Muscle layer of duodenum (tissue), 2 donors: ENCODE data around the gene HIVEP2.

Experiments
- H3K27ac ChIP-seq: one replicate; pipeline ENCODE4 v1.7.0; 2013; ENCODE audit warnings: mild to moderate bottlenecking, low read length
- H3K27me3 ChIP-seq: one replicate; pipeline ENCODE4 v1.7.0; 2013; ENCODE audit warnings: low read depth, mild to moderate bottlenecking, control low read depth, low read length
- H3K36me3 ChIP-seq, 2 donors: one replicate each; pipeline ENCODE4 v1.7.0; 2013; ENCODE audit warnings: low read length in 2 of 2, control low read depth in 1 of 2, mild to moderate bottlenecking in 1 of 2; ENCODE audit not compliant: insufficient read depth in 2 of 2, control insufficient read depth in 1 of 2
- H3K4me1 ChIP-seq, 2 donors: one replicate each; pipeline ENCODE4 v1.7.0; 2013; ENCODE audit warnings: low read length in 2 of 2, mild to moderate bottlenecking in 2 of 2, control low read depth in 1 of 2, moderate library complexity in 1 of 2; ENCODE audit not compliant: insufficient read depth in 2 of 2, control insufficient read depth in 1 of 2
- H3K4me3 ChIP-seq, 2 donors: one replicate each; pipeline ENCODE4 v1.7.0; 2013; ENCODE audit warnings: low read length in 2 of 2, low read depth in 1 of 2, mild to moderate bottlenecking in 1 of 2
- H3K9me3 ChIP-seq, 2 donors: one replicate each; pipeline ENCODE4 v1.7.0; 2013; ENCODE audit warnings: low read length in 2 of 2, control low read depth in 1 of 2, mild to moderate bottlenecking in 1 of 2; ENCODE audit not compliant: control insufficient read depth in 1 of 2
- donor health status: healthy.

The HIVEP2 gene

GRCh38 chr6:142787422-142787821 lies 157.6 kb downstream of the HIVEP2 start:
- no peaks in the 10 kb centered on the region for H3K36me3 ChIP-seq
- H3K4me3 ChIP-seq = no peak overlapping the region
- H3K27me3 ChIP-seq = no peaks in the 10 kb centered on the region
- no peaks in the 10 kb centered on the region for H3K9me3 ChIP-seq
- no peaks in the 10 kb centered on the region for H3K4me1 ChIP-seq
- H3K27ac ChIP-seq = no peak overlapping the region

DNA sequence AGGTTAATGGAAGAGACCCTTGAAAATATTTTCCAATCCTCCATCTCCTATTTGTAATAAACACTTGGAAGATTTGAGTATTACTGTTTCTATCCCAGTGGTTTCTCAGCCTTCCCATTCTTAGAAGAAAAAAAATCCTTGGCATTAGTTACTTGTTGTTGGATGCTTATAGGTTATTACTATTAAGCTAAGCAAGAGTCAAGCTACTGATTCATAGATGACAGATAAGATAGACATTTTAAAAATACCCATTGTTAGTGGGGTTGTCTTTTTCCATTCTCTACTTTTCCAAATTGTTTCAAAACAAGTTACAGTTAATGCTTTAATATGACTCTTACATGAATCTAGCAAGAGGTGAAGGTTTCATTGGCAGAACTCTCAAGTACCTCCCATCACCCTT lies 158.5 kb downstream of the HIVEP2 start:
- Histone ChIP-seq H3K4me1 (no peaks in the 10 kb centered on the region), H3K9me3 (no peaks in the 10 kb centered on the region), H3K27ac (no peak overlapping the region), H3K4me3 (no peak overlapping the region), H3K27me3 (no peaks in the 10 kb centered on the region), H3K36me3 (no peaks in the 10 kb centered on the region)

DNA sequence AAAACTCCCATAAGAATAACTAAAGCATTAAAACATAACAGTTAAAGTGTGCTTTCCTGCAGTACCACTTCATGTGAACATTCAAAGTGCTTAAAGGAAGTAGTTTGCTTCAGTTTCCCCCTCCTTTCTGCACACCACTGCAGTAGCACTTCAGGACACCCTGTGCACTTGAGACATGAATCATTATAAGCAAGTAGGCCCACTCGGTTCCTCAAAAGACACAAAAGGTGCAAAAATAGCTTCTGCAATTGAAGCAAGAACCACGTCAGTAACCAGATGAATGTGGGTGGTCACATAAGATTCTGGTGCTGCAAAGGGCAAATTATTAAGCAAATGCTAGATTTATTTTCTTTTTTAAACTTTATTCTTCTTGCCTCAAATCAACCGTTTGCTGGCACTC lies 160.6 kb downstream of the HIVEP2 start:
- no peaks in the 10 kb centered on the region for H3K36me3 ChIP-seq
- no peak overlapping the region for H3K27ac ChIP-seq
- H3K27me3 ChIP-seq = no peaks in the 10 kb centered on the region
- H3K9me3 ChIP-seq = no peaks in the 10 kb centered on the region
- H3K4me1 ChIP-seq = no peaks in the 10 kb centered on the region
- no peak overlapping the region for H3K4me3 ChIP-seq

GRCh38 chr6:142783499-142783898 lies 161.5 kb downstream of the HIVEP2 start:
- no peaks in the 10 kb centered on the region for H3K4me1 ChIP-seq
- H3K36me3 ChIP-seq = no peaks in the 10 kb centered on the region
- H3K27me3 ChIP-seq = no peaks in the 10 kb centered on the region
- no peak overlapping the region for H3K27ac ChIP-seq
- H3K4me3 ChIP-seq = no peak overlapping the region
- H3K9me3 ChIP-seq = no peaks in the 10 kb centered on the region

DNA sequence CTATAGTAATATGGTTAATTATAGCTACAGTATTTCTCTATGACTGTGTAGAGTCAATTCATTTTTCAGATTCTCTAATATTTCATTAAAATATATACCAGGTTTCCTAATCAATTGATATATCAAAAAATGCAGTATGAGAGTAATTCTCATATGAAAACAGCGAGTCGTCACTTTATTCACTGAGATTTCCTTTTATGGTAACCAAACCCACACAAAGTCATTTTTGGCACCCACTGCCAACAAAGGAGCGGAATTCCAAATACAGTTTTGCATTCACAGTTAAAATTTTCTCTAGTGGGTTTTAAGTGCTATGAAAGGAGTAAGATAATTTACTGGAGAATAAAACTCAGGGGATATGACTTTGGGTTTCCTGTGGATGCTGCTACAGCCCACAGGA lies 163.8 kb downstream of the HIVEP2 start:
- H3K27me3 ChIP-seq = no peaks in the 10 kb centered on the region
- H3K36me3 ChIP-seq = no peaks in the 10 kb centered on the region
- no peak overlapping the region for H3K27ac ChIP-seq
- no peak overlapping the region for H3K4me3 ChIP-seq
- no peaks in the 10 kb centered on the region for H3K4me1 ChIP-seq
- no peaks in the 10 kb centered on the region for H3K9me3 ChIP-seq

- Histone ChIP-seq H3K4me1 (no peaks in the 10 kb centered on the region), H3K27ac (no peak overlapping the region), H3K36me3 (peaks cover 27 to 43% of the 10 kb centered on the region in 2 donors)
Measured at GRCh38 chr6:142773859-142774648, 170.9 kb downstream of the HIVEP2 start.

GRCh38 chr6:142773324-142773723 lies 171.7 kb downstream of the HIVEP2 start:
- H3K36me3 ChIP-seq = peaks cover 27 to 43% of the 10 kb centered on the region in 2 donors
- no peak overlapping the region for H3K27ac ChIP-seq
- no peaks in the 10 kb centered on the region for H3K27me3 ChIP-seq
- H3K4me1 ChIP-seq = no peaks in the 10 kb centered on the region
- no peaks in the 10 kb centered on the region for H3K9me3 ChIP-seq
- no peak overlapping the region for H3K4me3 ChIP-seq

More at GRCh38 chr6:142773859-142774648, 170.9 kb downstream of the HIVEP2 start:
- H3K9me3 ChIP-seq = no peaks in the 10 kb centered on the region
- no peaks in the 10 kb centered on the region for H3K27me3 ChIP-seq
- no peak overlapping the region for H3K4me3 ChIP-seq

DNA sequence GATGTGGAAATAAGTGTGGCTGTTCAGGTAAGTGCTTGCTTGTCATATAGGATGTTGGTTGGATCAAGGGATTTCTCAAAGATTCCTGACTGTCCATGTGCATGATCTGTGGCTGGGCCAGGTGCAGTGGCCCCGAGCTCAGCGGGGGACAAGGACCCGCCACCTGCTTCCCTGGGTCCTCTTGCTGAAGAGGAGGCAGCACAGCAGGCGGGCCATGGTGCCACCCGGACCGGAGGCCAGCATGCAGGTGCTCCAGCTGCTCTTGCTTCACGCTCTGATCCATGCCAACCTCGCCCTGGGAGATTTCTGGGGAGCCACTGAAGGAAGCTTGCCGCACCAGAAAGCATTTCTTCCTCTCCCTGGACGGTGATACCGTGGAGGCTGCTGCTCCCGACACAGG lies 173.8 kb downstream of the HIVEP2 start:
- no peaks in the 10 kb centered on the region for H3K27me3 ChIP-seq
- no peak overlapping the region for H3K27ac ChIP-seq
- H3K4me3 ChIP-seq = no peak overlapping the region
- no peaks in the 10 kb centered on the region for H3K4me1 ChIP-seq
- no peaks in the 10 kb centered on the region for H3K9me3 ChIP-seq
- peaks cover 34 to 43% of the 10 kb centered on the region in 2 donors for H3K36me3 ChIP-seq

GRCh38 chr6:142765306-142765705 lies 179.7 kb downstream of the HIVEP2 start:
- H3K4me3 ChIP-seq = no peak overlapping the region
- no peak overlapping the region for H3K27ac ChIP-seq
- H3K27me3 ChIP-seq = no peaks in the 10 kb centered on the region
- H3K9me3 ChIP-seq = no peaks in the 10 kb centered on the region
- H3K36me3 ChIP-seq = peaks cover 11 to 13% of the 10 kb centered on the region in 2 donors
- H3K4me1 ChIP-seq = no peaks in the 10 kb centered on the region

GRCh38 chr6:142764311-142764710 lies 180.7 kb downstream of the HIVEP2 start:
- H3K36me3 ChIP-seq = peaks cover 17 to 23% of the 10 kb centered on the region in 2 donors
- no peak overlapping the region for H3K4me3 ChIP-seq
- no peak overlapping the region for H3K27ac ChIP-seq
- H3K4me1 ChIP-seq = no peaks in the 10 kb centered on the region
- H3K27me3 ChIP-seq = no peaks in the 10 kb centered on the region
- H3K9me3 ChIP-seq = no peaks in the 10 kb centered on the region

- no peak overlapping the region for H3K27ac ChIP-seq
- H3K4me1 ChIP-seq = no peaks in the 10 kb centered on the region
- no peaks in the 10 kb centered on the region for H3K27me3 ChIP-seq
- H3K4me3 ChIP-seq = no peak overlapping the region
- peaks cover 24 to 25% of the 10 kb centered on the region in 2 donors for H3K36me3 ChIP-seq
- no peaks in the 10 kb centered on the region for H3K9me3 ChIP-seq
Measured at GRCh38 chr6:142763205-142763604, 181.8 kb downstream of the HIVEP2 start.

DNA sequence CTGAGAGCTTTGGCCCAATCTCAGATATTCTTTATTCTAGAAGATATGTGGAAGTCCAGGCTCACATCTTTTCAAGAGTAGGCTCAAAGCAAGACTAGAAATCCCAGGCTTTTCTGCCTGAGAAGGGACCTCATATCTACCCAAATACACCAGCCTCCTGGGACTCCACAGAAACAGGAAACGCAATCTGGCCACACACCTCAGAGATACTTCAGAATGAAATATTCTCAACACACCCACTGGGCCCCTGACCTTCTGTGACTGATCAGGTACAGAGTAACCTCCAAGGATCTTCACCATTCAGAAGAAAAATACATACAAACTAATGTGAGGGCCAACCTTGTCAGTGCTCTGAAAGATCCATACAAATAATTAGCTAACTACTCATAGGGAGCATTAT lies 183.2 kb downstream of the HIVEP2 start:
- Histone ChIP-seq H3K36me3 (peaks cover 23 to 28% of the 10 kb centered on the region in 2 donors), H3K4me3 (no peak overlapping the region), H3K27ac (no peak overlapping the region), H3K27me3 (no peaks in the 10 kb centered on the region), H3K4me1 (no peaks in the 10 kb centered on the region), H3K9me3 (no peaks in the 10 kb centered on the region)
